Thymus (tissue), 11 donors: Measurements from ENCODE around the gene KCND3. TPM values are rescaled to one million over a fixed set of nuclear protein-coding genes. Genes with fewer than 3 reads are reported as not detected.

ENCODE experiments used
- DNase-seq, 9 donors: peaks; one replicate each; pipeline ENCODE4 v3.0.0-alpha.2; 2013; ENCODE audit warnings: low spot score in 9 of 9, low read depth in 6 of 9, missing footprints in 1 of 9
- H3K27ac ChIP-seq, 2 donors: one replicate each; pipeline ENCODE4 v1.5.1; 2013; ENCODE audit warnings: control low read depth in 1 of 2, low read depth in 1 of 2, low read length in 1 of 2, mild to moderate bottlenecking in 1 of 2, moderate library complexity in 1 of 2
- H3K27me3 ChIP-seq, 2 donors: one replicate each; pipeline ENCODE4 v1.5.1; 2013; ENCODE audit warnings: low read length in 1 of 2; ENCODE audit not compliant: control insufficient read depth in 2 of 2, insufficient read depth in 1 of 2
- H3K36me3 ChIP-seq, 2 donors: one replicate each; pipeline ENCODE4 v1.5.1; 2013; ENCODE audit warnings: low read length in 1 of 2, mild to moderate bottlenecking in 1 of 2, moderate library complexity in 1 of 2; ENCODE audit not compliant: control insufficient read depth in 2 of 2, insufficient read depth in 2 of 2
- H3K4me1 ChIP-seq, 2 donors: one replicate each; pipeline ENCODE4 v1.5.1; 2013; ENCODE audit warnings: low read length in 2 of 2; ENCODE audit not compliant: control insufficient read depth in 2 of 2, insufficient read depth in 2 of 2
- H3K4me3 ChIP-seq, 2 donors: one replicate each; pipeline ENCODE4 v1.5.1; 2013; ENCODE audit warnings: low read length in 2 of 2, control low read depth in 1 of 2, mild to moderate bottlenecking in 1 of 2
- H3K9me3 ChIP-seq, 2 donors: one replicate each; pipeline ENCODE4 v1.5.1; 2013; ENCODE audit warnings: low read length in 1 of 2, mild to moderate bottlenecking in 1 of 2; ENCODE audit not compliant: control insufficient read depth in 2 of 2, insufficient read depth in 1 of 2
- WGBS: extraction: QIAGEN DNeasy Blood & Tissue Kit; methylation state at CpG from one replicate; pipeline ENCODE4 v1.1.7; 2013; 5-methylcytosine and 5-hydroxymethylcytosine counted together
- polyA plus RNA-seq: library from polyadenylated mRNA; stranded (reverse); fragments of 200-250 nt; gene quantifications from one replicate; pipeline ENCODE4 v1.2.3, GENCODE V29; 2013
- total RNA-seq: library from RNA; stranded (reverse); fragments of 120-200 nt; gene quantifications from one replicate; pipeline ENCODE4 v1.2.4, GENCODE V29; 2013
- donor health status: healthy.

The KCND3 gene
- total and polyA plus RNA-seq, 2 donors: 0.33 to 0.73 TPM

- no peak for DNase-seq
- Histone ChIP-seq H3K4me3 (no peak overlapping the region), H3K4me1 (no peaks in the 10 kb centered on the region), H3K27ac (no peak overlapping the region), H3K36me3 (no peaks in the 10 kb centered on the region), H3K9me3 (no peaks in the 10 kb centered on the region), H3K27me3 (peaks cover 0 to 4% of the 10 kb centered on the region in 2 donors)
- WGBS: 67% methylated on average over 4 of the region's 4 CpGs
These were observed 21.0 kb downstream of the KCND3 start for GRCh38 chr1:111968511-111968910.

GRCh38 chr1:111967886-111968285, 21.6 kb downstream of the KCND3 start:
- H3K27ac ChIP-seq: no peak overlapping the region
- DNase-seq: no peak

DNA sequence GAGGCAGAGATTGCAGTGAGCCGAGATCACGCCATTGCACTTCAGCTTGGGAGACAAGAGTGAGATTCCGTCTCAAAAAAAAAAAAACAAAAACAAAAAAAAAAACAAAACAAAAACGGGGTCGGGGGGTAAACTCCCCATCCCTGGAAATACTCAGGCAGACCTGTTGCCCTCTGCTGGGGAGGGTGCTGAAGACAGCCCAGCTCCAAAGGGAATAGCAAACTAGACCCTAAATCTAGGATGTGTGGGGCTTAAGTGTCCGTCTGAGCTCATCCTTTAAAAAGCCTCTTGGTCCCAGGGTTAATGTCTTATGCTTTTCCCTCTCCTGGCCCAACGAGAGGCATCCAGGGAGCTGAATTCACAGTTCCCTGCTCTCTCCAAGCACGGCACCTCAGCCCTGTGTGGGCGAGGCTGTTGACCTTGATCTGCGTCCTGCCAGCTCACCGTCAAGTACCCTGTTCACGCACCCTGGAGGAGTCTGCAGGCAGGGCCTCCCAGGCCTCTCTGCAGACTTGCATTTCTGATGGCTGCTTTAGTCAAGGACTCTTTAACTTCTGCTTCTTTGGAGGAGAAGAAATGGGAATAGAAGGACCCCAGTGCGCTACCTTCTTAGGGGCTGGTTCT, 22.3 kb downstream of the KCND3 start:
- Histone ChIP-seq H3K36me3 (no peaks in the 10 kb centered on the region), H3K27ac (no peak overlapping the region), H3K4me1 (no peaks in the 10 kb centered on the region), H3K4me3 (no peak overlapping the region), H3K9me3 (no peaks in the 10 kb centered on the region), H3K27me3 (peaks cover 0 to 4% of the 10 kb centered on the region in 2 donors)
- 79% methylated on average over 13 of the region's 13 CpGs for WGBS
- DNase-seq: no peak

More at GRCh38 chr1:111967886-111968285, 21.6 kb downstream of the KCND3 start:
- peaks cover 0 to 4% of the 10 kb centered on the region in 2 donors for H3K27me3 ChIP-seq
- H3K4me3 ChIP-seq: no peak overlapping the region
- WGBS: 85% methylated on average over 3 of the region's 3 CpGs
- no peaks in the 10 kb centered on the region for H3K36me3 ChIP-seq
- no peaks in the 10 kb centered on the region for H3K4me1 ChIP-seq
- H3K9me3 ChIP-seq: no peaks in the 10 kb centered on the region

- H3K27me3 ChIP-seq: peaks cover 0 to 6% of the 10 kb centered on the region in 2 donors
- H3K36me3 ChIP-seq: no peaks in the 10 kb centered on the region
- H3K27ac ChIP-seq: no peak overlapping the region
- no peak for DNase-seq
- no peaks in the 10 kb centered on the region for H3K4me1 ChIP-seq
- no peaks in the 10 kb centered on the region for H3K9me3 ChIP-seq
- WGBS: 86% methylated on average over 5 of the region's 5 CpGs
- no peak overlapping the region for H3K4me3 ChIP-seq
These were observed 23.6 kb downstream of the KCND3 start for GRCh38 chr1:111965781-111966443.

DNA sequence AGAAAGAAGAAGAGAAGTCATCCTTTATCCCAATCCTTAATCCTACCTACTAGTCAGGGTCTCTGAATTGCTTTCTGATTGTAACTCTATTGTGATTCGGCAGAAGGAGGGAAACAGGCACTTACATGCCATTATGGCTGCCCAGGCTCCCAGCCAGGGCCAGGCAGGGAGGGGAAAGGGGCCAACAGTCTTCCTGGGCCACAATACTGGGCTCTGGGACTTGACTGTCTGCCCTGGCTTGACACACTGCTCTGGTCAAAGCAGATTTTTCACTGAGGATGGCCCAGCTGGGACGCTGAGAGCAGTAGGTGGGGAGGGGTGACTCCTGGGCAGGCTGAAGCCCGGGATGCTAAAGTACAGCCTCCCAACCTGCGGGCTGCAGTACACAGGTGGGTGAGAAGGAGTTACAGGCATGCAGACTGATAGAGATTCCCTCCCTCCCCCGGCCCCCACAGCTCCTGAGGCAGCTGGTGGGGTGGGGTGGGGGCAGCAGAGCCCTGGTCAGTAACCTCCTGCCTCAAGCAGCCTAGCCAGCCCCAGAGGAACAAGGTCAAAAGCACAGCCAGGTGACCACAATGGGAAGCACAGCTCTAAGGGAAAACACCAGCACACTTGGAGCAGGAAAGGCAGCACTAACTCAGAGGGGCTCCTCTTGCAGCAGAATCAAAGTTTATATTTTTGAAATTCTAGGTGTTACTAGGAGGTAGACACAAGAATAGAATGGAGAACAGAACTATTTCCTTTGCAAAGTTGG, 25.3 kb downstream of the KCND3 start:
- Histone ChIP-seq H3K36me3 (no peaks in the 10 kb centered on the region), H3K4me1 (no peaks in the 10 kb centered on the region), H3K27me3 (peaks cover 0 to 8% of the 10 kb centered on the region in 2 donors), H3K9me3 (no peaks in the 10 kb centered on the region), H3K27ac (no peak overlapping the region), H3K4me3 (no peak overlapping the region)
- no peak for DNase-seq
- 46% methylated on average over 5 of the region's 5 CpGs for WGBS

GRCh38 chr1:111961773-111962565, 27.5 kb downstream of the KCND3 start:
- no peak overlapping the region for H3K4me3 ChIP-seq
- no peaks in the 10 kb centered on the region for H3K36me3 ChIP-seq
- H3K27ac ChIP-seq: no peak overlapping the region
- whole genome bisulfite sequencing: 74% methylated on average over 11 of the region's 11 CpGs
- H3K4me1 ChIP-seq: no peaks in the 10 kb centered on the region
- DNase-seq: no peak
- H3K27me3 ChIP-seq: peaks cover 0 to 8% of the 10 kb centered on the region in 2 donors
- H3K9me3 ChIP-seq: no peaks in the 10 kb centered on the region

GRCh38 chr1:111961016-111961415, 28.5 kb downstream of the KCND3 start:
- H3K4me3 ChIP-seq: no peak overlapping the region
- H3K36me3 ChIP-seq: no peaks in the 10 kb centered on the region
- H3K27ac ChIP-seq: no peak overlapping the region
- no peak for DNase-seq
- WGBS: 85% methylated on average over 8 of the region's 8 CpGs
- H3K27me3 ChIP-seq: peaks cover 0 to 8% of the 10 kb centered on the region in 2 donors
- no peaks in the 10 kb centered on the region for H3K4me1 ChIP-seq
- H3K9me3 ChIP-seq: no peaks in the 10 kb centered on the region

- DNase-seq: no peak
- peaks cover 0 to 8% of the 10 kb centered on the region in 2 donors for H3K27me3 ChIP-seq
- H3K36me3 ChIP-seq: no peaks in the 10 kb centered on the region
- H3K4me1 ChIP-seq: no peaks in the 10 kb centered on the region
- H3K9me3 ChIP-seq: no peaks in the 10 kb centered on the region
- H3K27ac ChIP-seq: no peak overlapping the region
- no peak overlapping the region for H3K4me3 ChIP-seq
- WGBS: 86% methylated on average over 4 of the region's 4 CpGs
These were observed 30.0 kb downstream of the KCND3 start for GRCh38 chr1:111959436-111959835.
